Neutrophil (primary cell): ENCODE data around the gene CHRM3.

Experiments used
- H3K27ac ChIP-seq: fragments of 200-600 bp; sonication (generic); 2 replicates; pipeline ENCODE4 v1.5.1; 2016; ENCODE audit warnings: mild to moderate bottlenecking, moderate library complexity
- H3K27me3 ChIP-seq: fragments of 200-600 bp; sonication (generic); 2 replicates; pipeline ENCODE4 v1.6.0; 2016; ENCODE audit warnings: mild to moderate bottlenecking
- H3K36me3 ChIP-seq: fragments of 200-600 bp; sonication (generic); 2 replicates; pipeline ENCODE4 v1.5.1; 2017
- H3K4me1 ChIP-seq, 2 experiments: fragments of 200-600 bp in 1 of 2; sonication (generic) in 1 of 2; 1 replicate in 1 of 2; 2 replicates in 1 of 2; pipeline versions ENCODE4 v1.5.1 to v1.6.1; 2013 to 2016; ENCODE audit warnings: low read depth in 1 of 2, low read length in 1 of 2, mild to moderate bottlenecking in 1 of 2, moderate library complexity in 1 of 2; ENCODE audit not compliant: control insufficient read depth in 1 of 2, insufficient read depth in 1 of 2
- H3K4me3 ChIP-seq, 2 experiments: fragments of 200-600 bp in 1 of 2; sonication (generic) in 1 of 2; 1 replicate in 1 of 2; 2 replicates in 1 of 2; pipeline ENCODE4 v1.5.1; 2013 to 2016; ENCODE audit warnings: low read depth in 1 of 2, low read length in 1 of 2, mild to moderate bottlenecking in 1 of 2, moderate library complexity in 1 of 2
- H3K9me3 ChIP-seq: fragments of 200-600 bp; sonication (generic); 2 replicates; pipeline ENCODE4 v1.5.1; 2016
- CTCF ChIP-seq: fragments of 200-600 bp; sonication (generic); IDR thresholded peaks from 2 replicates; pipeline ENCODE4 v1.5.1; 2016; ENCODE audit warnings: antibody characterized with exemption

CHRM3 gene

GRCh38 chr1:239353536-239353935 is 32.8 kb upstream of the CHRM3 start:
- Histone ChIP-seq H3K4me1 (no peaks in the 10 kb centered on the region), H3K36me3 (no peaks in the 10 kb centered on the region), H3K4me3 (no peak overlapping the region), H3K27ac (no peak overlapping the region), H3K9me3 (no peaks in the 10 kb centered on the region), H3K27me3 (no peaks in the 10 kb centered on the region)
- no peak for TF ChIP-seq CTCF

- Histone ChIP-seq H3K4me1 (no peaks in the 10 kb centered on the region), H3K27me3 (no peaks in the 10 kb centered on the region), H3K27ac (no peak overlapping the region), H3K36me3 (no peaks in the 10 kb centered on the region), H3K9me3 (no peaks in the 10 kb centered on the region), H3K4me3 (no peak overlapping the region)
- TF ChIP-seq CTCF = no peak
Observed at GRCh38 chr1:239354231-239354630, 32.1 kb upstream of the CHRM3 start.

- TF ChIP-seq CTCF = no peak
- Histone ChIP-seq H3K27me3 (no peaks in the 10 kb centered on the region), H3K4me1 (no peaks in the 10 kb centered on the region), H3K9me3 (no peaks in the 10 kb centered on the region), H3K36me3 (no peaks in the 10 kb centered on the region), H3K27ac (no peak overlapping the region), H3K4me3 (no peak overlapping the region)
Observed at GRCh38 chr1:239357867-239358266, 28.5 kb upstream of the CHRM3 start.

GRCh38 chr1:239361403-239361802 is 25.0 kb upstream of the CHRM3 start:
- Histone ChIP-seq H3K4me1 (no peaks in the 10 kb centered on the region), H3K27ac (no peak overlapping the region), H3K9me3 (no peaks in the 10 kb centered on the region), H3K36me3 (no peaks in the 10 kb centered on the region), H3K4me3 (no peak overlapping the region), H3K27me3 (no peaks in the 10 kb centered on the region)
- no peak for TF ChIP-seq CTCF

GRCh38 chr1:239363930-239364329 is 22.4 kb upstream of the CHRM3 start:
- no peak overlapping the region for H3K4me3 ChIP-seq
- H3K27ac ChIP-seq = no peak overlapping the region
- no peaks in the 10 kb centered on the region for H3K9me3 ChIP-seq
- peaks cover 16% of the 10 kb centered on the region in 2 experiments for H3K4me1 ChIP-seq
- H3K27me3 ChIP-seq = no peaks in the 10 kb centered on the region
- H3K36me3 ChIP-seq = no peaks in the 10 kb centered on the region
- TF ChIP-seq CTCF = no peak
